Raji (cell line): ENCODE results near the gene CDIPT.

Experiments
- POLR2A ChIP-seq: IDR thresholded peaks from 2 replicates; pipeline ENCODE4 v1.6.1; 2011; ENCODE audit warnings: low read depth, low read length, control low read depth; ENCODE audit not compliant: insufficient read depth

CDIPT gene

GRCh38 chr16:29845656-29846055 is 17.4 kb downstream of the CDIPT start:
- TF ChIP-seq POLR2A = no peak

- TF ChIP-seq POLR2A = no peak
Observed at GRCh38 chr16:29844575-29845331, 18.3 kb downstream of the CDIPT start.

GRCh38 chr16:29843931-29844330 is 19.1 kb downstream of the CDIPT start:
- no peak for TF ChIP-seq POLR2A

- no peak for TF ChIP-seq POLR2A
Observed at GRCh38 chr16:29842732-29843346, 20.2 kb downstream of the CDIPT start.

- no peak for TF ChIP-seq POLR2A
Observed at GRCh38 chr16:29841631-29842030, 21.4 kb downstream of the CDIPT start.

- no peak for TF ChIP-seq POLR2A
Observed at GRCh38 chr16:29840240-29840639, 22.8 kb downstream of the CDIPT start.

GRCh38 chr16:29839822-29840221 is 23.2 kb downstream of the CDIPT start:
- no peak for TF ChIP-seq POLR2A

GRCh38 chr16:29837841-29838240 is 25.2 kb downstream of the CDIPT start:
- no peak for TF ChIP-seq POLR2A

GRCh38 chr16:29836623-29837022 is 26.4 kb downstream of the CDIPT start:
- TF ChIP-seq POLR2A = no peak

GRCh38 chr16:29835926-29836325 is 27.1 kb downstream of the CDIPT start:
- TF ChIP-seq POLR2A = no peak

GRCh38 chr16:29834079-29834478 is 28.9 kb downstream of the CDIPT start:
- TF ChIP-seq POLR2A = no peak

GRCh38 chr16:29831490-29831889 is 31.5 kb downstream of the CDIPT start:
- TF ChIP-seq POLR2A = no peak

- TF ChIP-seq POLR2A = no peak
Observed at GRCh38 chr16:29830774-29831173, 32.3 kb downstream of the CDIPT start.

- TF ChIP-seq POLR2A = no peak
Observed at GRCh38 chr16:29826342-29826695, 36.7 kb downstream of the CDIPT start.

GRCh38 chr16:29825145-29826044 is 37.6 kb downstream of the CDIPT start:
- TF ChIP-seq POLR2A = peak; percentile 14; the same call in 1 of the 2 replicates
